SK-N-SH (cell line): ENCODE results near the gene SPTAN1. TPM values are rescaled to one million over a fixed set of nuclear protein-coding genes. Genes with fewer than 3 reads are reported as not detected.

Experiments used
- CTCF ChIA-PET: fragments of 300-600, 350-600 bp; formaldehyde crosslinking; extraction: SDS; loops from one replicate; lab custom pipeline; 2021; lab: Yijun Ruan, JAX
- POLR2A ChIA-PET: fragments of 350-600 bp; sonication (Branson Sonifier 250); formaldehyde crosslinking; extraction: SDS; loops from one replicate; lab custom pipeline; 2020; ENCODE audit warnings: antibody characterized with exemption, inconsistent platforms; lab: Yijun Ruan, JAX
- DNase-seq: peaks from one replicate; pipeline ENCODE4 v3.0.0; 2012
- H2AFZ ChIP-seq: fragments of 200-600 bp; sonication (generic); 2 replicates; pipeline ENCODE4 v1.8.1; 2016; ENCODE audit warnings: antibody characterized with exemption, mild to moderate bottlenecking, low read depth
- H3F3A ChIP-seq: fragments of 200-600 bp; sonication (generic); replicated peaks from 2 replicates; pipeline ENCODE3; 2016; ENCODE audit warnings: antibody characterized with exemption, mild to moderate bottlenecking; ENCODE audit not compliant: insufficient read depth
- H3K27ac ChIP-seq, 2 experiments: fragments of 200-500 bp in 1 of 2; fragments of 200-600 bp in 1 of 2; sonication (Bioruptor generic) in 1 of 2; sonication (generic), shearing (Covaris generic) in 1 of 2; 2 replicates each; pipeline versions ENCODE4 v1.5.1 to v1.6.1; 2014 to 2016; ENCODE audit warnings: low read depth in 2 of 2, inconsistent platforms in 1 of 2, low read length in 1 of 2, mild to moderate bottlenecking in 1 of 2, mixed read lengths in 1 of 2
- H3K27me3 ChIP-seq: fragments of 200-600 bp; sonication (generic), shearing (Covaris generic); 2 replicates; pipeline ENCODE4 v1.6.1; 2016; ENCODE audit warnings: mixed run types; ENCODE audit not compliant: insufficient read depth
- H3K36me3 ChIP-seq, 2 experiments: fragments of 200-500 bp in 1 of 2; fragments of 200-600 bp in 1 of 2; sonication (Bioruptor generic) in 1 of 2; sonication (generic) in 1 of 2; replicated peaks in 1 of 2; 2 replicates each; pipeline versions ENCODE3 to v1.5.1; 2014 to 2016; ENCODE audit warnings: low read length in 1 of 2, mild to moderate bottlenecking in 1 of 2; ENCODE audit not compliant: insufficient read depth in 2 of 2, control insufficient read depth in 1 of 2
- H3K4me1 ChIP-seq, 2 experiments: fragments of 200-500 bp in 1 of 2; fragments of 200-600 bp in 1 of 2; sonication (Bioruptor generic) in 1 of 2; sonication (generic), shearing (Covaris generic) in 1 of 2; 2 replicates each; pipeline versions ENCODE4 v1.5.1 to v1.6.1; 2014 to 2016; ENCODE audit warnings: low read depth in 1 of 2, low read length in 1 of 2, mixed run types in 1 of 2; ENCODE audit not compliant: insufficient read depth in 2 of 2, control insufficient read depth in 1 of 2
- H3K4me2 ChIP-seq: fragments of 200-600 bp; sonication (generic), shearing (Covaris generic); 2 replicates; pipeline ENCODE4 v1.6.1; 2017; ENCODE audit warnings: mixed run types
- H3K4me3 ChIP-seq, 2 experiments: fragments of 200-500 bp in 1 of 2; fragments of 200-600 bp in 1 of 2; sonication (Bioruptor generic) in 1 of 2; sonication (generic), shearing (Covaris generic) in 1 of 2; 2 replicates each; pipeline versions ENCODE4 v1.5.1 to v1.8.1; 2014 to 2016; ENCODE audit warnings: low read depth in 2 of 2, inconsistent platforms in 1 of 2, low read length in 1 of 2, mild to moderate bottlenecking in 1 of 2, mixed read lengths in 1 of 2, moderate library complexity in 1 of 2
- H3K79me2 ChIP-seq: fragments of 200-600 bp; sonication (generic); 2 replicates; pipeline ENCODE4 v1.8.1; 2017; ENCODE audit warnings: mild to moderate bottlenecking; ENCODE audit not compliant: insufficient read depth
- H3K9ac ChIP-seq: fragments of 200-600 bp; sonication (generic); 2 replicates; pipeline ENCODE4 v1.6.1; 2017; ENCODE audit warnings: mixed run types
- H3K9me2 ChIP-seq: fragments of 200-600 bp; sonication (generic); 2 replicates; pipeline ENCODE4 v1.6.1; 2017; ENCODE audit warnings: mixed run types
- H3K9me3 ChIP-seq: fragments of 200-600 bp; sonication (generic); 2 replicates; pipeline ENCODE4 v1.6.1; 2017; ENCODE audit warnings: mixed run types, mild to moderate bottlenecking, moderate library complexity
- H4K20me1 ChIP-seq: fragments of 200-600 bp; sonication (generic); 2 replicates; pipeline ENCODE4 v1.6.1; 2017; ENCODE audit warnings: mild to moderate bottlenecking, mixed run types; ENCODE audit not compliant: insufficient read depth
- ELF1 ChIP-seq: IDR thresholded peaks from 2 replicates; pipeline ENCODE4 v1.4.0; 2012
- FOXM1 ChIP-seq: IDR thresholded peaks from 2 replicates; pipeline ENCODE4 v1.4.0; 2012; ENCODE audit warnings: low read depth, mild to moderate bottlenecking
- GATA2 ChIP-seq: sonication (generic); formaldehyde crosslinking; IDR thresholded peaks from 2 replicates; pipeline ENCODE4 v1.5.0; 2020; ENCODE audit warnings: mild to moderate bottlenecking, missing genetic modification reagents
- IRF3 ChIP-seq: fragments of 150-350 bp; IDR thresholded peaks from 2 replicates; pipeline ENCODE4 v1.6.1; 2016; ENCODE audit warnings: mild to moderate bottlenecking, low read depth, low read length
- NRF1 ChIP-seq: IDR thresholded peaks from 2 replicates; pipeline ENCODE4 v1.6.1; 2012; ENCODE audit warnings: low read depth, mild to moderate bottlenecking, low read length
- PBX3 ChIP-seq: IDR thresholded peaks from 2 replicates; pipeline ENCODE4; 2012
- RAD21 ChIP-seq: IDR thresholded peaks from 2 replicates; pipeline ENCODE4 v1.6.1; 2012; ENCODE audit warnings: mild to moderate bottlenecking, low read length
- RCOR1 ChIP-seq: fragments of 150-350 bp; IDR thresholded peaks from 2 replicates; pipeline ENCODE4 v1.6.1; 2017; ENCODE audit warnings: antibody characterized with exemption, low read length
- REST ChIP-seq: IDR thresholded peaks from 2 replicates; pipeline ENCODE4 v1.6.1; 2012; ENCODE audit warnings: mild to moderate bottlenecking, low read depth, low read length, moderate library complexity
- TCF12 ChIP-seq: IDR thresholded peaks from 2 replicates; pipeline ENCODE4 v1.4.0; 2012
- TEAD4 ChIP-seq: IDR thresholded peaks from 2 replicates; pipeline ENCODE4 v1.4.0; 2012; ENCODE audit warnings: mild to moderate bottlenecking, borderline replicate concordance; ENCODE audit not compliant: insufficient read depth
- USF2 ChIP-seq: fragments of 150-350 bp; IDR thresholded peaks from 2 replicates; pipeline ENCODE4 v1.6.1; 2017; ENCODE audit warnings: antibody characterized with exemption, low read length, low read depth, borderline replicate concordance
- ZBTB33 ChIP-seq: IDR thresholded peaks from 2 replicates; pipeline ENCODE4 v1.4.0; 2012; ENCODE audit warnings: low read depth, borderline replicate concordance
- WGBS: methylation state at CpG from one replicate; pipeline ENCODE4 v1.1.6; 2017; ENCODE audit warnings: low lambda C conversion rate; 5-methylcytosine and 5-hydroxymethylcytosine counted together
- polyA plus RNA-seq, 3 experiments: library from polyadenylated mRNA; depleted of rRNA; stranded (reverse); fragments of >200 nt; gene quantifications; 2 replicates each; pipeline ENCODE4 v1.2.3, GENCODE V29; 2012

Gene SPTAN1
- polyA plus RNA-seq, 1 of the 3 experiments (the other 2 are of a cell fraction) = 177 TPM

- peaks cover 16 to 63% of the 10 kb centered on the region in 2 experiments for H3K36me3 ChIP-seq
- CTCF ChIA-PET = no interaction called here
- DNase-seq = peak; percentile 17
- H3K9me3 ChIP-seq = no peaks in the 10 kb centered on the region
- no peak overlapping the region for H3K9ac ChIP-seq
- peaks cover 8% of the 10 kb centered on the region; the same call in 1 of the 2 replicates for H3K79me2 ChIP-seq
- TF ChIP-seq FOXM1 = no peak
- TF ChIP-seq ELF1 = no peak
- TF ChIP-seq RCOR1 = no peak
- no peak for TF ChIP-seq REST
- no peak for TF ChIP-seq USF2
- no peak for TF ChIP-seq TEAD4
- no peak for TF ChIP-seq TCF12
- no peak for TF ChIP-seq PBX3
- TF ChIP-seq ZBTB33 = no peak
- TF ChIP-seq RAD21 = no peak
- TF ChIP-seq IRF3 = no peak
- no peak for TF ChIP-seq NRF1
- TF ChIP-seq GATA2 (CRISPR knock-in tag) = no peak
- no peaks in the 10 kb centered on the region for H3K27me3 ChIP-seq
- no peak overlapping the region for H3K4me2 ChIP-seq
- H4K20me1 ChIP-seq = no peaks in the 10 kb centered on the region
- H3F3A ChIP-seq = peaks cover 31% of the 10 kb centered on the region
- no peak overlapping the region for H3K4me3 ChIP-seq
- peaks cover 14 to 22% of the 10 kb centered on the region in 2 experiments; a peak in 3 of 4 replicates for H3K4me1 ChIP-seq
- 94% methylated on average over 7 of the region's 10 CpGs for WGBS
- no peak overlapping the region; a peak in 1 of 4 replicates for H3K27ac ChIP-seq
- H3K9me2 ChIP-seq = no peaks in the 10 kb centered on the region
- H2AFZ ChIP-seq = no peak overlapping the region
- POLR2A ChIA-PET = no interaction called here
Measured at GRCh38 chr9:128632066-128632465, 79.7 kb downstream of the SPTAN1 start.
